GM12878 (cell line): ENCODE data around the gene FGFR1OP2. TPM values are rescaled to one million over a fixed set of nuclear protein-coding genes. Genes with fewer than 3 reads are reported as not detected.

Source experiments
- ATAC-seq: fragments of 200-7000 bp; cut with Tn5 transposase; 3 replicates; pipeline ENCODE4 v1.9.1; 2020; ENCODE audit warnings: mild to moderate bottlenecking, moderate library complexity
- BruUV-seq: library from RNA; stranded (reverse); fragments of 400-500 nt; replicated peaks from 2 replicates; lab custom pipeline; 2021; lab: Mats Ljungman, UMichigan
- CTCF ChIA-PET: fragments of 300-600 bp; sonication (Branson Sonifier 250); formaldehyde crosslinking; extraction: SDS; loops from one replicate; lab custom pipeline; 2021; ENCODE audit warnings: inconsistent platforms; lab: Yijun Ruan, JAX
- POLR2A ChIA-PET: fragments of 350-600 bp; formaldehyde crosslinking; extraction: SDS; loops from one replicate; lab custom pipeline; 2021; ENCODE audit warnings: inconsistent platforms; lab: Charles Lee
- RAD21 ChIA-PET: fragments of 300-600 bp; sonication (Branson Sonifier 250); formaldehyde crosslinking; loops from one replicate; lab custom pipeline; 2023; ENCODE audit warnings: antibody characterized with exemption; ENCODE audit not compliant: unreplicated experiment; lab: Charles Lee
- SMC1A ChIA-PET: fragments of 300-600 bp; sonication (Branson Sonifier 250); formaldehyde crosslinking; loops from one replicate; lab custom pipeline; 2023; ENCODE audit not compliant: unreplicated experiment, uncharacterized antibody; lab: Charles Lee
- DNase-seq: peaks from one replicate; pipeline ENCODE4 v3.0.0-alpha.2; 2011; ENCODE audit warnings: low read depth, low spot score
- FAIRE-seq: peaks from 3 replicates; lab custom pipeline; 2011; peaks lifted over from hg19 to GRCh38; lab: Jason Lieb, UNC
- H2AFZ ChIP-seq: 2 replicates; pipeline ENCODE4 v1.6.0; 2011; ENCODE audit warnings: low read depth, low read length, control low read depth; ENCODE audit not compliant: control insufficient read depth
- H3K27ac ChIP-seq: 2 replicates; pipeline ENCODE4 v1.5.1; 2011; ENCODE audit warnings: control low read depth; ENCODE audit not compliant: control insufficient read depth, insufficient read depth
- H3K27me3 ChIP-seq, 2 experiments: replicated peaks in 1 of 2; 2 replicates each; pipeline versions ENCODE4 v1.6.0 to v1.6.1; 2011; ENCODE audit warnings: low read length in 1 of 2; ENCODE audit not compliant: control insufficient read depth in 2 of 2, insufficient read depth in 2 of 2
- H3K36me3 ChIP-seq, 2 experiments: 2 replicates each; pipeline ENCODE4 v1.5.1; 2011; ENCODE audit warnings: low read length in 1 of 2; ENCODE audit not compliant: control insufficient read depth in 2 of 2, insufficient read depth in 2 of 2
- H3K4me1 ChIP-seq: 2 replicates; pipeline ENCODE4 v1.6.1; 2011; ENCODE audit warnings: mild to moderate bottlenecking, low read length, moderate library complexity, mixed read lengths; ENCODE audit not compliant: control insufficient read depth, insufficient read depth
- H3K4me2 ChIP-seq: 2 replicates; pipeline ENCODE4 v1.6.0; 2011; ENCODE audit warnings: control low read depth; ENCODE audit not compliant: control insufficient read depth, insufficient read depth
- H3K4me3 ChIP-seq: fragments of 200-600 bp; sonication (generic); 2 replicates; pipeline ENCODE4 v1.5.1; 2016
- H3K79me2 ChIP-seq: 2 replicates; pipeline ENCODE4 v1.6.0; 2011; ENCODE audit warnings: low read length; ENCODE audit not compliant: control insufficient read depth, insufficient read depth
- H3K9ac ChIP-seq: 2 replicates; pipeline ENCODE4 v1.8.0; 2011; ENCODE audit warnings: low read length, control low read depth, mixed read lengths; ENCODE audit not compliant: control insufficient read depth, insufficient read depth
- H3K9me3 ChIP-seq: replicated peaks from 3 replicates; pipeline ENCODE4 v1.5.1; 2011; ENCODE audit warnings: mild to moderate bottlenecking, low read length; ENCODE audit not compliant: control insufficient read depth, insufficient read depth
- H4K20me1 ChIP-seq: 2 replicates; pipeline ENCODE4 v1.6.0; 2011; ENCODE audit not compliant: control insufficient read depth, insufficient read depth
- BCL11A ChIP-seq: IDR thresholded peaks from 2 replicates; pipeline ENCODE4 v1.6.1; 2011; ENCODE audit warnings: low read depth, low read length
- CREB1 ChIP-seq: IDR thresholded peaks from 2 replicates; pipeline ENCODE4 v1.6.1; 2012; ENCODE audit warnings: low read depth, mild to moderate bottlenecking, inconsistent platforms
- EZH2 ChIP-seq: IDR thresholded peaks from 2 replicates; pipeline ENCODE4 v1.6.1; 2012; ENCODE audit warnings: low read depth, mild to moderate bottlenecking, control low read depth, inconsistent platforms, low read length, borderline replicate concordance; ENCODE audit not compliant: control insufficient read depth
- HDAC2 ChIP-seq: fragments of 200-600 bp; sonication (generic); IDR thresholded peaks from 2 replicates; pipeline ENCODE4 v1.6.1; 2017
- HDGF ChIP-seq: fragments of 450-650 bp; IDR thresholded peaks from 2 replicates; pipeline ENCODE4 v1.6.1; 2016; ENCODE audit warnings: antibody characterized with exemption
- KAT2A ChIP-seq: conservative IDR thresholded peaks from 2 replicates; pipeline ENCODE4 v1.6.1; 2011; ENCODE audit warnings: low read depth, low read length; ENCODE audit not compliant: control insufficient read depth
- LARP7 ChIP-seq: fragments of 450-650 bp; IDR thresholded peaks from 2 replicates; pipeline ENCODE4 v1.6.1; 2017; ENCODE audit warnings: mild to moderate bottlenecking
- MEF2A ChIP-seq: IDR thresholded peaks from 2 replicates; pipeline ENCODE4 v1.6.1; 2011; ENCODE audit warnings: low read depth, mild to moderate bottlenecking, low read length, moderate library complexity; ENCODE audit not compliant: insufficient read depth
- MTA3 ChIP-seq: IDR thresholded peaks from 2 replicates; pipeline ENCODE4 v1.6.1; 2012; ENCODE audit warnings: low read length, inconsistent platforms, borderline replicate concordance
- RCOR1 ChIP-seq: conservative IDR thresholded peaks from 2 replicates; pipeline ENCODE4 v1.6.1; 2012; ENCODE audit warnings: low read depth, low read length, improper control_type of control experiment
- SMAD1 ChIP-seq: fragments of 450-650 bp; IDR thresholded peaks from 2 replicates; pipeline ENCODE4 v1.6.1; 2018; ENCODE audit warnings: mild to moderate bottlenecking, low read depth; ENCODE audit not compliant: partially characterized antibody
- ZBED1 ChIP-seq: IDR thresholded peaks from 2 replicates; pipeline ENCODE4 v1.6.1; 2016; ENCODE audit warnings: borderline replicate concordance
- WGBS: methylation state at CpG from one replicate; pipeline ENCODE4 v1.1.6; 2016; ENCODE audit warnings: low lambda C conversion rate; ENCODE audit not compliant: insufficient replicate concordance, insufficient coverage; ENCODE audit errors: missing lambda C conversion rate; 5-methylcytosine and 5-hydroxymethylcytosine counted together
- in situ Hi-C: fragments of 300-500 bp; cut with MboI; formaldehyde crosslinking; loops from 9 replicates; pipeline ENCODE4 v1.14.3; 2018; ENCODE audit warnings: mixed read lengths
- intact Hi-C: fragments of 100-400 bp; cut with micrococcal nuclease; formaldehyde crosslinking; loops from one replicate; pipeline ENCODE4 v1.14.2; 2022; ENCODE audit not compliant: unreplicated experiment
- polyA plus RNA-seq, 11 experiments: library from polyadenylated mRNA; depleted of rRNA in 4 of 11; unstranded in 6 of 11; stranded (reverse) in 5 of 11; fragments of >200 nt; fragmentation: Nextera tagmentation in 4 of 11; fragmentation: Illumina TruSeq in 1 of 11; extraction: Ambion mirVana in 4 of 11; extraction: Trizol in 1 of 11; gene quantifications; 1 replicate in 1 of 11; 2 replicates in 10 of 11; pipeline versions ENCODE4 v1.2.1 to v1.2.3, GENCODE V29; 2011 to 2016; ENCODE audit warnings: inconsistent platforms in 2 of 11, missing spikeins in 2 of 11, low read depth in 1 of 11
- total RNA-seq, 4 experiments: library from RNA; depleted of rRNA in 3 of 4; stranded (reverse); fragments of >200 nt in 3 of 4; fragmentation: Illumina TruSeq in 1 of 4; extraction: Trizol in 1 of 4; gene quantifications; 2 replicates each; pipeline versions ENCODE4 v1.2.1 to v1.2.3, GENCODE V29; 2013 to 2021
- TF ChIP-seq, protein P1 (sequence below): fragments of 450-650 bp; IDR thresholded peaks from 2 replicates; pipeline ENCODE4 v1.6.1; 2017; ENCODE audit warnings: borderline replicate concordance

The FGFR1OP2 gene
- total and polyA plus RNA-seq, 10 of the 15 experiments (the other 5 are each of a cell fraction or from before 2014, with no cell fraction given): 28.5 to 59.1 (median 38.3) TPM

DNA sequence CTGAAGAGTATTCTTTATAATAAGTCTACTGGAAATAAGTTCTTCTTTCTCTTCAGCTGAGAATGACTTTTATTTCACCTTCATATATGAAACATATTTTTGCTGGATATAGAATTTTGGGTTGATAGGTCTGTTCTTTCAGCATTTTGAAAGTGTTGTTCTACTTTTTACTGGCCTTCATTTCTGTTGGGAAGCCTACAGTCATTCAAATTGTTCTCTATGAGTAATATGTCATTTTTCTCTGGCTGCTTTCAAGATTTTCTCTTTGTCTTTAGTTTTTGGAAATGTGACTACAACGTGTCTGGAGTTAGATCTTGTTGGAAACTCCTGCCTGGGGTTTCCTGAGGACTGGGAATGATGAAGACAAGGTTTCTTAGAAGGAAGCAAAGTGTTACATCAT, 10.0 kb downstream of the FGFR1OP2 start:
- H3K36me3 ChIP-seq: peaks cover 0 to 11% of the 10 kb centered on the region in 2 experiments; a peak in 2 of 4 replicates
- ChIA-PET POLR2A (interaction anchor here (0.6 kb wide), 1 partner anchor 70 kb away, joined by 3 read pairs; no protein-coding TSS in a partner anchor), SMC1A (no interaction called here), CTCF (no interaction called here), RAD21 (no interaction called here)
- no peak overlapping the region for H3K4me2 ChIP-seq
- no TSS peak for BruUV-seq
- H3K79me2 ChIP-seq: peaks cover 83% of the 10 kb centered on the region
- DNase-seq (no peak), ATAC-seq (no peak), FAIRE-seq (no peak)
- in situ Hi-C loops (no loop called here), intact Hi-C loops (no loop called here)
- WGBS: 0% methylated on average over 1 of the region's 1 CpG
- peaks cover 1% of the 10 kb centered on the region for H3K4me1 ChIP-seq
- no peak overlapping the region for H3K27ac ChIP-seq
- peaks cover 25% of the 10 kb centered on the region for H3K9me3 ChIP-seq
- no peak overlapping the region for H2AFZ ChIP-seq
- no peaks in the 10 kb centered on the region for H4K20me1 ChIP-seq
- H3K27me3 ChIP-seq: no peaks in the 10 kb centered on the region
- TF ChIP-seq ZBED1 (no peak), HDGF (no peak), MEF2A (no peak), SMAD1 (no peak), BCL11A (no peak), EZH2 (no peak), MTA3 (no peak), RCOR1 (no peak), LARP7 (no peak), KAT2A (no peak), HDAC2 (no peak), CREB1 (no peak)
- TF ChIP-seq, protein P1, sequence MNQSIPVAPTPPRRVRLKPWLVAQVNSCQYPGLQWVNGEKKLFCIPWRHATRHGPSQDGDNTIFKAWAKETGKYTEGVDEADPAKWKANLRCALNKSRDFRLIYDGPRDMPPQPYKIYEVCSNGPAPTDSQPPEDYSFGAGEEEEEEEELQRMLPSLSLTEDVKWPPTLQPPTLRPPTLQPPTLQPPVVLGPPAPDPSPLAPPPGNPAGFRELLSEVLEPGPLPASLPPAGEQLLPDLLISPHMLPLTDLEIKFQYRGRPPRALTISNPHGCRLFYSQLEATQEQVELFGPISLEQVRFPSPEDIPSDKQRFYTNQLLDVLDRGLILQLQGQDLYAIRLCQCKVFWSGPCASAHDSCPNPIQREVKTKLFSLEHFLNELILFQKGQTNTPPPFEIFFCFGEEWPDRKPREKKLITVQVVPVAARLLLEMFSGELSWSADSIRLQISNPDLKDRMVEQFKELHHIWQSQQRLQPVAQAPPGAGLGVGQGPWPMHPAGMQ: no peak
- no peak overlapping the region for H3K4me3 ChIP-seq
- H3K9ac ChIP-seq: no peak overlapping the region
